ENCODE data around the gene FGF23. TPM values are rescaled to one million over a fixed set of nuclear protein-coding genes. Genes with fewer than 3 reads are reported as not detected.

Gene FGF23
- total and polyA plus RNA-seq, 2 donors (not counting 1 experiment from before 2014, with no cell fraction given), result not detected

GRCh38 chr12:4331221-4331620 is 48.3 kb downstream of the FGF23 start:
- 100% methylated on average over 1 of the region's 1 CpG for WGBS (ENCODE audit: insufficient coverage)
- H3K9ac ChIP-seq (ENCODE audit: low read length), result no peak overlapping the region
- no peaks in the 10 kb centered on the region for H3K27me3 Mint-ChIP-seq
- intact Hi-C loops (cut with micrococcal nuclease), result no loop called here
- DNase-seq, result no peak
- no peak overlapping the region for H3K4me3 ChIP-seq (ENCODE audit: control extremely low read depth in 1 of 5, extremely low read depth in 1 of 5, insufficient read depth in 1 of 5, low read depth in 2 of 5, low read length in 4 of 5)
- ChIA-PET CTCF (no interaction called here), POLR2A (no interaction called here)
- TF ChIP-seq EZH2 (IDR thresholded peaks at IDR 0.05; ENCODE audit: borderline replicate concordance, insufficient read depth, low read depth, low read length, poor library complexity, severe bottlenecking) (no peak), CTCF (IDR thresholded peaks at IDR 0.05) (no peak)
- H3K4me1 Mint-ChIP-seq, result peaks cover 5% of the 10 kb centered on the region
- no peaks in the 10 kb centered on the region for H3K9me3 Mint-ChIP-seq (ENCODE audit: insufficient read depth)
- H3K36me3 ChIP-seq (replicated peaks in 1 of 2; ENCODE audit: control extremely low read depth in 1 of 2, control insufficient read depth in 1 of 2, extremely low read depth in 1 of 2, insufficient read depth in 2 of 2, low read length in 1 of 2), result peaks cover 6 to 17% of the 10 kb centered on the region in 2 experiments
- no peak overlapping the region for H3K27ac Mint-ChIP-seq
- H3K4me1 ChIP-seq (ENCODE audit: control insufficient read depth in 2 of 2, insufficient read depth in 2 of 2, low read length in 2 of 2), result no peaks in the 10 kb centered on the region
- no peaks in the 10 kb centered on the region for H3K9me3 ChIP-seq (ENCODE audit: control extremely low read depth in 1 of 3, control insufficient read depth in 2 of 3, insufficient read depth in 1 of 3, low read length in 2 of 3)
- ATAC-seq (ENCODE audit: low read depth), result no peak
- no peaks in the 10 kb centered on the region for H3K27me3 ChIP-seq (replicated peaks in 1 of 4; ENCODE audit: control extremely low read depth in 1 of 4, control insufficient read depth in 3 of 4, insufficient read depth in 4 of 4, low read length in 3 of 4)
- H3K79me2 ChIP-seq (ENCODE audit: control insufficient read depth, insufficient read depth, low read length), result peaks cover 30% of the 10 kb centered on the region
- no peak overlapping the region for H2AFZ ChIP-seq (ENCODE audit: insufficient read depth, low read depth, low read length, poor library complexity, severe bottlenecking)
- H4K20me1 ChIP-seq (ENCODE audit: control insufficient read depth, insufficient read depth, low read length, poor library complexity, severe bottlenecking), result peaks cover 13% of the 10 kb centered on the region
- H3K4me3 Mint-ChIP-seq, result no peak overlapping the region
- no peak overlapping the region for H3K4me2 ChIP-seq (replicated peaks; ENCODE audit: low read depth, low read length, poor library complexity, severe bottlenecking)
- no peak overlapping the region for H3K27ac ChIP-seq (ENCODE audit: low read length in 2 of 2)

GRCh38 chr12:4330203-4330602 is 49.3 kb downstream of the FGF23 start:
- intact Hi-C loops (cut with micrococcal nuclease), result no loop called here
- no peak overlapping the region for H3K27ac Mint-ChIP-seq
- CTCF ChIA-PET, result no interaction called here

More at GRCh38 chr12:4330203-4330602, 49.3 kb downstream of the FGF23 start:
- peaks cover 13% of the 10 kb centered on the region for H4K20me1 ChIP-seq (ENCODE audit: control insufficient read depth, insufficient read depth, low read length, poor library complexity, severe bottlenecking)
- H3K4me3 ChIP-seq (ENCODE audit: control extremely low read depth in 1 of 5, extremely low read depth in 1 of 5, insufficient read depth in 1 of 5, low read depth in 2 of 5, low read length in 4 of 5), result no peak overlapping the region
- Mint-ChIP-seq H3K4me3 (no peak overlapping the region), H3K27me3 (no peaks in the 10 kb centered on the region), H3K9me3 (ENCODE audit: insufficient read depth) (no peaks in the 10 kb centered on the region), H3K4me1 (peaks cover 7% of the 10 kb centered on the region)
- H3K9me3 ChIP-seq (ENCODE audit: control extremely low read depth in 1 of 3, control insufficient read depth in 2 of 3, insufficient read depth in 1 of 3, low read length in 2 of 3), result no peaks in the 10 kb centered on the region
- H2AFZ ChIP-seq (ENCODE audit: insufficient read depth, low read depth, low read length, poor library complexity, severe bottlenecking), result no peak overlapping the region
- H3K4me2 ChIP-seq (replicated peaks; ENCODE audit: low read depth, low read length, poor library complexity, severe bottlenecking), result no peak overlapping the region
- TF ChIP-seq CTCF (IDR thresholded peaks at IDR 0.05) (no peak), EZH2 (IDR thresholded peaks at IDR 0.05; ENCODE audit: borderline replicate concordance, insufficient read depth, low read depth, low read length, poor library complexity, severe bottlenecking) (no peak)
- H3K79me2 ChIP-seq (ENCODE audit: control insufficient read depth, insufficient read depth, low read length), result peaks cover 35% of the 10 kb centered on the region
- no peak for ATAC-seq (ENCODE audit: low read depth)
- no peaks in the 10 kb centered on the region for H3K4me1 ChIP-seq (ENCODE audit: control insufficient read depth in 2 of 2, insufficient read depth in 2 of 2, low read length in 2 of 2)
- DNase-seq, result no peak
- no peaks in the 10 kb centered on the region for H3K27me3 ChIP-seq (replicated peaks in 1 of 4; ENCODE audit: control extremely low read depth in 1 of 4, control insufficient read depth in 3 of 4, insufficient read depth in 4 of 4, low read length in 3 of 4)
- H3K27ac ChIP-seq (ENCODE audit: low read length in 2 of 2), result no peak overlapping the region
- H3K36me3 ChIP-seq (replicated peaks in 1 of 2; ENCODE audit: control extremely low read depth in 1 of 2, control insufficient read depth in 1 of 2, extremely low read depth in 1 of 2, insufficient read depth in 2 of 2, low read length in 1 of 2), result peaks cover 9 to 10% of the 10 kb centered on the region in 2 experiments
- H3K9ac ChIP-seq (ENCODE audit: low read length), result no peak overlapping the region
- WGBS (ENCODE audit: insufficient coverage), result no CpG with 5 or more reads among the region's 3 CpGs
- POLR2A ChIA-PET, result no interaction called here

All from B cell (primary cell).